ENCODE data around the gene ZGPAT.

The ZGPAT gene

GRCh38 chr20:63745424-63745805, 37.6 kb downstream of the ZGPAT start:
- DNase-seq, result no peak

- DNase-seq, result no peak
These were observed 38.3 kb downstream of the ZGPAT start for GRCh38 chr20:63745961-63746731.

GRCh38 chr20:63746751-63747315, 39.0 kb downstream of the ZGPAT start:
- no peak for DNase-seq

- no peak for DNase-seq
These were observed 39.8 kb downstream of the ZGPAT start for GRCh38 chr20:63747622-63748069.

DNA sequence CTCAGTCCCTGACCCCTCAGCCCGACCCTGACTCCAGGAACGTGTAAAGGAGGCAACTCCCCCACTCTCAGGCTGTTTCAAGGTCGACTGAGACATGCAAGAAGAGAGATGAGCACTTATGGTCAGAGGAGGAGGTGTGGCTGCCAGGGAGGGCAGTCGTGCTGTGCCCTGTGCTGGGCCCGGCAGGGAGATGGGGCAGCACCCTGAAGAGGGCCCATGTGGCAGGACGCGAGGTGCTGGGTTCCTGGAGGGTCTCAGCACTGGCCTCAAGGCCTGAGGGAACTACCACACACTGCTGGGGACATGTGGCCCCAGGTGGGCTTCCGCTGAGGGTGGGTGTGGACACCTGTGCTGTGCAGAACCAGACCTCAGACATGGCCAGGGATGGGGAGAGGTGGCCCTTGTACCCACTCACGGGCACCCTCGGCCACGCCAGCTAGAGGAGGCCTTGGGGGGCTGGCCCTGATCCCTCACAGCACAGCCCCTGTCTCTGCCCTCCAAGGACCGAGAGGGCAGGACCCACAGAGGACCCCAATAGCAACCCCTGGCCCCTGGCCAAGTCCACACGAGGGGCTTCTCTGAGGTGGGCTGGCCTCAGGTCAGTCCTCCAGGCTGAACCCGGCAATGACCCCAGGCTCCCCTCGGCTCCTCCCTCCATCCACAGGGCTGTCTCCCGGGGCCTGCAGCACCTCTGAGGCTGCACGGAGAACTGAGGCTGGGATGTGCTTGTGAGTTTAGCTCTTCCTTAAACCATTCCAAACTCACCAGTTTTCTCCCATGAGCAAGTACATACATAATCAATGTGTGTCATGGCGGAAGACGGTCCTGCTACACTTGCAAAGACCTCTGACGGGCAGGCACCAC, 40.5 kb downstream of the ZGPAT start:
- DNase-seq, result no peak

GRCh38 chr20:63748934-63749270, 41.1 kb downstream of the ZGPAT start:
- DNase-seq, result no peak

DNA sequence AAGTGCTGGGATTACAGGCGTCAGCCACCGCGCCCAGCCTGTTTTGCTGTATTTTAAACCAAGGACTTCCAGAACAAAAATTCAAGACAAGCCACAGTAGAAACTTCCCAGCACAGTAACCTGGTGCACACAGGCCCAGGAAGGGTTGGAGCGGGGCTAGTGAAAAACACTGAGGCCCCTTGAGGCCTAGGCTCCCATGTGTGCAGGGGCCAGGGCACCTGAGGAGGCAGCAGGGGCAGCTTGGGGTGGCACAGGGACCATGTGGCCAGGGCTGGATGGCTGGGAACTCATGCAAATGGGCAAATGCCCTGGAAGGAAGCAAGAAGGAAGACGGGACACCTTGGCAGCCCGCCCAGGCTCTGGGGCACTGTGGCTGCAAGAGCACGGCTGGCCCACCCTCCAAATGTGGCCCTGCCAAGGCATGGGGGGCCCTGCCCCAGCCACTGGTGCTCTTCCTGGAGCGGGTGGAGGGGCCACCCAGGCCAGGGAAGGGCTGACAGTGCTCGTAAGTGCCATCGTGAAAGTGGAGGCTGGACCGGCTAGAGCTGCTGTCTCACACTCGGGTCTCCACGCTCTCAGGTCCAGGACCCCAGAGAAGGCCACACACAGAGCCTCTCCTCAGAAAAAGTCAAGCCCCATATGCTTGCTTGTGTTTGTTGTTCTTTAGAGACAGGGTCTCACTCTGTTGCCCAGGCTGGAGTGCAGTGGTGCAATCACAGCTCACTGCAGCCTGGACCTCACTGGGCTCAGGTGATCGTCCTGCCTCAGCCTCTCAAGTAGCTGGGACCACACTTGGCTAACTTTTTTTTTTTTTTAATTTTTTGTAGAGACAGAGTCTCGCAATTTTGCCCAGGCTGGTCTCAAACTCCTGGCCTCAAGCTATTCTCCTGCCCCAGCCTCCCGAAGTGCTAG, 42.0 kb downstream of the ZGPAT start:
- DNase-seq, result no peak

DNA sequence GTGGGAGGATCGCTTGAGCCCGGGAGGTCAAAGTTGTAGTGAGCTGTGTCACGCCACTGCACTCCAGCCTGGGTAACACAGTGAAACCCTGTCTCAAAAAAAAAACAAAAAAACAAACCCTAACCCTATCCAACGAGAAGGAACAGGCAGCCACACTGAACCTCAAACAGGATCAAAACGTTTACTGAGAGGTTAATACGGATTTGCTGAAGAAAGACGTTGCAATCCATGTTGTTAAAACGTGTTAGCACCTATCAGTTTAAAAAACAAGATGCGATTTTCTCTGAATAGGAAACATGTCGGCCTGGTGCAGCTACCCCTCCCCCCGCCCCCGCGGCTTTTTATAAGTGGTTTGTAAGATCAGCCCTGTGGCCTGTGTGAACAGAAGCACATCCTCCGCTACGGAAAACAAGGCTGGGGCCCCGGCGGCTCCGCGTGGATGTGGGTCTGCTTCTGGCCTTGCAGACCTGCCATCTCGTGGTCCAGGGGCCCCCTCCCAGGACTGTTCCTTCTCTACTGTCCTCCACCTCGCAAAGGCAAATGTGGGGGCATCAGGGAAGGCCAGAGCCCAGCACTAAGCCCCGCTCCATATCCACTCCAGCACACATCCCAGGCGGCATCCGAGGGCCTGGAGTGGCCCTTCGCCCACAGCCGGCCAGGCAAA, 43.1 kb downstream of the ZGPAT start:
- DNase-seq, result no peak

- DNase-seq, result no peak
These were observed 43.8 kb downstream of the ZGPAT start for GRCh38 chr20:63751471-63752271.

DNA sequence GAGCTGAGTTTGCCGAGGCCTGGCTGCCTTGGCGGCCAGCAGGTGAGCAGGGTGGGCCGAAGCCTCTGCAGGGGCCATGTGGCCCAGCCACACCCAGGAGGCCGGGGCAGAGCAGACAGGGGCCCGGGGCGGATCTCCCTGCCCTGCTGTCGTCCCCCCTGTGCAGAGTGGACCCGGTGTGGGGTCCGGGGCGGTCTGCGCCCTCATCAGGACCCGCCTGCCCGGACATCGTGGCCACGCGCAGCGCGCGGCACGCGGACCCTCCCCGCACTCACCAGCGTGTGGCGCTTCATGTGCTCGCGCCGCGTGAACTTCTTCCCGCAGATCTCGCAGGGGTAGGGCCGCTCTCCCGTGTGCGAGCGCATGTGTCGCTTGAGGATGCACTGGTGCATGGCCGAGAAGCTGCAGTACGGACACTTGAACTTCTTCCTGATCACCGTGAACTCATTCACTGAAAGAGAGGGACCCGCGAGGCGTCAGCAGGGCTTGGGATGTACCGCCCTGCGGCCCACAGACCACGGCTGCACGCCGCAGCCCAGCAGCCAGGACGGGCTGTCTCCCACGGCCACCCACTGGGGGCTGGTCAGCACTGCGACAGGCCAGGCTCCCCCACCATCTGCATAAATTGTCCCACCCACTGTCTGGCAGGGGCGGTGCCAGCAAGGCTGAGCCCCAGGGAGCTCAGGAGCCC, 44.7 kb downstream of the ZGPAT start:
- no peak for DNase-seq

- DNase-seq, result no peak
These were observed 45.5 kb downstream of the ZGPAT start for GRCh38 chr20:63753381-63753780.

- DNase-seq, result no peak
These were observed 46.2 kb downstream of the ZGPAT start for GRCh38 chr20:63754008-63754407.

- DNase-seq, result no peak
These were observed 48.3 kb downstream of the ZGPAT start for GRCh38 chr20:63755933-63756647.

- DNase-seq, result no peak
These were observed 48.8 kb downstream of the ZGPAT start for GRCh38 chr20:63756648-63756991.

DNA sequence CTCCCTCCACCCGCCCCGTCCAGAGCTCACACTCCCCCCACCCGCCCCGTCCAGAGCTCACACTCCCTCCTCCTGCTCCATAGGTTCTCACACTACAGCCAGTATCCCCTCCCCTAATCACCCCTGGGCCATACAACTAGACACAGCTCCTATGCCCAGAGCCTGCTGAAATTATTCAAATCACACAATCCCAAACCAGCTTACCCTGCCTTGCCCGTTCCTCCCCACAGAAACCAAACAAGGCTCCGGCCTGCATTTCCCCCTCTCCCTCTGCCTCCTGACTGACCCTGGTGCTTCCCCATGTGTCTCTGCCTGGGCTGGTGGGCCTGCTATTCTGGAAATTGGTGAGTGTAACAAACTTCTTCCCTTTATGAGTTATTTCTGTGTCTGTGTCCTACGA, 50.3 kb downstream of the ZGPAT start:
- no peak for DNase-seq

- no peak for DNase-seq
These were observed 51.6 kb downstream of the ZGPAT start for GRCh38 chr20:63759377-63759901.

DNA sequence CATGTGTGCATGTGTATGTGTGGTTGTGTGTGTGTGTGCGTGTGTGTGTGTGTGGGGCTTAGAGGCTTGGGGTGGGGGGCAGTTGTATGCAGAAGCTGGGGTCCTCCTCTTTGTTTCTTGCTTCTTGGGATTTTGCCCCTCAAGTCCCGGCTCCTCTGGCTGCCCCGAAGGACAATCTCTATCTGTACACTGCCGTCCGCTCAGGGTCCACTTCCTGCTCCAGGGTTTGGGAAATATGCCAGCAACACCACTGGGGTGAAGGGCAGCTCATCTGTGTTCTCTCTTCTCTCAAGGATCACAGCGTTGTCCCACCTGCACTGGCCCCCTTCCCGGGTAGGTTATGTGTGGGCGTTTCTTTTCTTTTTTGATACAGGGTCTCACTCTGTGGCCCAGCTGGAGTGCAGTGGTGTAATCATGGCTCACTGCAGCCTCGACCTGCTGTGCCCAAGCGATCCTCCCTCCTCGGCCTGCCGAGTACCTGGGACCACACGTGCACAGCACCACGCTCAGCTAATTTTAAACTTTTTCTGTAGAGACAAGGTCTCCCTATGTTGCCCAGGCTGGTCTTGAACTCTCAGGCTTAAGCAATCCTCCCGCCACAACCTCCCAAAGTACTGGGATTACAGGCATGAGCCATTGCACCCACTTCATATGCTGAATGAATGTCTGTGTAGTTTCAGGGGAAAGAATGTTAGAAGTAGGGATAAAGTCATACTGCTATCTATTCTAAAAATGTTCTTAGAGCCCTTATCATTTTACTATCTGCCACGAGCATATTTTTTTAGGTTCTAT, 57.4 kb downstream of the ZGPAT start:
- DNase-seq, result no peak

DNA sequence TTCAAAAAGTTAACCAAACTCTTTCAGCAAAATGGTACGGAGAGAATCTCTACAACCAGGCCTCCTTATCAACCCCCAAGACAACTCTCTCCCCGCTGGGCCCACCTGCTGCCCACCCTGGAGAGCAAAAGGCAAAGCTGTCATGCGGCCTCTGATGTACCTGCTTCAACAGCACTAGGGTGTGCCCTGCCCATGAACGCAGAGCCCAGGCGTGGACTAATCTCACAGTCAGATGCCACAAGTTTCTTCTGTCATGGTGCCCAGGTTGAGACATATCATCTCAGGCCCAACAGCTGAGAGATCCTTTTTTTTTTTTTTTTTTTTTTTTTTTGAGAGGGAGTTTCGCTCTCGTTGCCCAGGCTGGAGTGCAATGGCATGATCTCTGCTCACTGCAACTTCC, 58.1 kb downstream of the ZGPAT start:
- no peak for DNase-seq

Measured in amniotic stem cell (primary cell).